Smooth muscle cell (in vitro differentiated cells): Measurements from ENCODE around the gene RTTN. TPM values are rescaled to one million over a fixed set of nuclear protein-coding genes. Genes with fewer than 3 reads are reported as not detected.

Source experiments
- DNase-seq: peaks from one replicate; lab custom pipeline; 2025; ENCODE audit not compliant: unreplicated experiment; lab: John Stamatoyannopoulos, UW
- H2AFZ ChIP-seq: fragments of 200-600 bp; sonication (generic); 2 replicates; pipeline ENCODE4 v1.6.0; 2016; ENCODE audit warnings: antibody characterized with exemption, low read depth, mild to moderate bottlenecking
- H3F3A ChIP-seq: fragments of 200-600 bp; sonication (generic); 2 replicates; pipeline ENCODE4 v1.6.0; 2017; ENCODE audit warnings: antibody characterized with exemption, low read depth
- H3K27ac ChIP-seq: fragments of 200-600 bp; sonication (generic); 2 replicates; pipeline ENCODE4 v1.5.1; 2016; ENCODE audit warnings: low read depth, mild to moderate bottlenecking
- H3K27me3 ChIP-seq: fragments of 200-600 bp; sonication (generic); 2 replicates; pipeline ENCODE4 v1.6.1; 2016; ENCODE audit warnings: low read depth, mild to moderate bottlenecking
- H3K36me3 ChIP-seq: fragments of 200-600 bp; sonication (generic); 2 replicates; pipeline ENCODE4 v1.5.1; 2016; ENCODE audit warnings: low read depth
- H3K4me1 ChIP-seq: fragments of 200-600 bp; sonication (generic); 2 replicates; pipeline ENCODE4 v1.5.1; 2016; ENCODE audit warnings: low read depth
- H3K4me2 ChIP-seq: fragments of 200-600 bp; sonication (generic); 2 replicates; pipeline ENCODE4 v1.6.0; 2016; ENCODE audit warnings: mild to moderate bottlenecking
- H3K4me3 ChIP-seq: fragments of 200-600 bp; sonication (generic); 2 replicates; pipeline ENCODE4 v1.5.1; 2016; ENCODE audit warnings: mild to moderate bottlenecking
- H3K79me2 ChIP-seq: fragments of 200-600 bp; sonication (generic); 2 replicates; pipeline ENCODE4 v1.6.0; 2016; ENCODE audit warnings: low read depth, mild to moderate bottlenecking
- H3K9ac ChIP-seq: fragments of 200-600 bp; sonication (generic); 2 replicates; pipeline ENCODE4 v1.6.0; 2016; ENCODE audit warnings: low read depth
- H3K9me3 ChIP-seq: fragments of 200-600 bp; sonication (generic); replicated peaks from 2 replicates; pipeline ENCODE4 v1.5.1; 2016; ENCODE audit warnings: low read depth
- H4K20me1 ChIP-seq: fragments of 200-600 bp; sonication (generic); 2 replicates; pipeline ENCODE4 v1.6.0; 2016; ENCODE audit warnings: low read depth
- WGBS: methylation state at CpG from one replicate; pipeline ENCODE4 v1.1.7; 2016; ENCODE audit warnings: low lambda C conversion rate; 5-methylcytosine and 5-hydroxymethylcytosine counted together
- polyA plus RNA-seq: library from polyadenylated mRNA; unstranded; fragments of >200 nt; fragmentation: Nextera tagmentation; extraction: Ambion mirVana; gene quantifications from 2 replicates; pipeline ENCODE4 v1.2.1, GENCODE V29; 2016
- total RNA-seq: library from RNA; depleted of rRNA; stranded (reverse); fragments of >200 nt; gene quantifications from 2 replicates; pipeline ENCODE4 v1.2.3, GENCODE V29; 2014
- TF ChIP-seq, protein P1 (sequence below): fragments of 200-600 bp; sonication (generic); IDR thresholded peaks from 2 replicates; pipeline ENCODE4 v1.5.1; 2017; ENCODE audit warnings: borderline replicate concordance, mild to moderate bottlenecking, antibody characterized with exemption; ENCODE audit not compliant: insufficient read depth, poor library complexity, severe bottlenecking

RTTN gene
- total and polyA plus RNA-seq, 2 experiments from 2014 or later, result 3.6 to 17.3 TPM

DNA sequence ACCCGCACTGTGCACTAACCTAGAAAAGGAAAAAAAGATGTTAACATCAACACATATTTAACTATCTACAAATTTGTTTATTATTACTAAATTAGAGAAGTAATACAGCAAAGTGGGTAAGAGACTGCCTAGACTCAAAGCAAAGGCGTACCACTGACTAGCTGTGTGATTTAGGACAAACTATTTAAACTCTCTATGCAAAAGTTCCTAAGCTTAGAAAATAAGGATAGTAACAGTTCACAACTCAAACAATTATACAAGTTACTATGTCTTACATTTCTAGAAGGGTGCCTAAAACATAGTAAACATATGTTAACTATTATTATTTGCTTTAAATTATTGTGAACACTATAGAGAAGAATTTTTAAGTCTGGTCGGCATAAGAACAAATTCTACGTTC is 119.4 kb downstream of the RTTN start:
- Histone ChIP-seq H3F3A (no peaks in the 10 kb centered on the region), H4K20me1 (no peaks in the 10 kb centered on the region), H3K36me3 (no peaks in the 10 kb centered on the region), H3K79me2 (no peaks in the 10 kb centered on the region), H3K4me1 (no peaks in the 10 kb centered on the region), H3K4me2 (no peak overlapping the region), H3K9ac (no peak overlapping the region), H2AFZ (no peak overlapping the region), H3K9me3 (no peaks in the 10 kb centered on the region), H3K27me3 (no peaks in the 10 kb centered on the region), H3K27ac (no peak overlapping the region), H3K4me3 (no peak overlapping the region)
- DNase-seq, result no peak
- TF ChIP-seq, protein P1, sequence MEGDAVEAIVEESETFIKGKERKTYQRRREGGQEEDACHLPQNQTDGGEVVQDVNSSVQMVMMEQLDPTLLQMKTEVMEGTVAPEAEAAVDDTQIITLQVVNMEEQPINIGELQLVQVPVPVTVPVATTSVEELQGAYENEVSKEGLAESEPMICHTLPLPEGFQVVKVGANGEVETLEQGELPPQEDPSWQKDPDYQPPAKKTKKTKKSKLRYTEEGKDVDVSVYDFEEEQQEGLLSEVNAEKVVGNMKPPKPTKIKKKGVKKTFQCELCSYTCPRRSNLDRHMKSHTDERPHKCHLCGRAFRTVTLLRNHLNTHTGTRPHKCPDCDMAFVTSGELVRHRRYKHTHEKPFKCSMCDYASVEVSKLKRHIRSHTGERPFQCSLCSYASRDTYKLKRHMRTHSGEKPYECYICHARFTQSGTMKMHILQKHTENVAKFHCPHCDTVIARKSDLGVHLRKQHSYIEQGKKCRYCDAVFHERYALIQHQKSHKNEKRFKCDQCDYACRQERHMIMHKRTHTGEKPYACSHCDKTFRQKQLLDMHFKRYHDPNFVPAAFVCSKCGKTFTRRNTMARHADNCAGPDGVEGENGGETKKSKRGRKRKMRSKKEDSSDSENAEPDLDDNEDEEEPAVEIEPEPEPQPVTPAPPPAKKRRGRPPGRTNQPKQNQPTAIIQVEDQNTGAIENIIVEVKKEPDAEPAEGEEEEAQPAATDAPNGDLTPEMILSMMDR, result no peak
- WGBS, result 90% methylated on average over 4 of the region's 4 CpGs

- H3K4me1 ChIP-seq, result no peaks in the 10 kb centered on the region
- H3F3A ChIP-seq, result no peaks in the 10 kb centered on the region
- no peak overlapping the region for H3K9ac ChIP-seq
- no peak overlapping the region for H3K4me2 ChIP-seq
- H3K36me3 ChIP-seq, result no peaks in the 10 kb centered on the region
- H4K20me1 ChIP-seq, result no peaks in the 10 kb centered on the region
- H3K4me3 ChIP-seq, result no peak overlapping the region
- H3K27me3 ChIP-seq, result no peaks in the 10 kb centered on the region
- TF ChIP-seq, protein P1, result no peak
- H3K27ac ChIP-seq, result no peak overlapping the region
- 91% methylated on average over 5 of the region's 5 CpGs for WGBS
- no peak overlapping the region for H2AFZ ChIP-seq
- H3K9me3 ChIP-seq, result no peaks in the 10 kb centered on the region
- H3K79me2 ChIP-seq, result no peaks in the 10 kb centered on the region
- no peak for DNase-seq
Measured at GRCh38 chr18:70085641-70086040, 119.8 kb downstream of the RTTN start.

DNA sequence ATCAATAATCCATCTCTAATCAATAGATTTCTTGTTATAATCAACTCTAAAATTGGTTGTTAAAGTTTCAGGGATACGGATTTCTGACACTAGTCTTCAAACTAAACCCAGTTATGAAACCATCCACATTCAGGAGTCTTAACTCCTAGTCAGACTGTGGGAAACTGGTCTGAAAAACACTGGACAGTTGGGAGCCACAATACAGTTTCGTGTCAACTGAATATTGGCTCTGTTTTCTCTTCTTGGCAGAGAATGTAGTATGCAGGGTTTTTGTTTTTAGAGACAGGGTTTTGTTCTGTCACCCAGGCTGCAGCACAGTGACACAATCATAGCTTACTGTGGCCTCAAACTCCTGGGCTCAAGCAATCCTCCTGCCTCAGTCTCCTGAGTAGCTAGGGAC is 123.1 kb downstream of the RTTN start:
- Histone ChIP-seq H3K4me1 (no peaks in the 10 kb centered on the region), H3K79me2 (no peaks in the 10 kb centered on the region), H3K9ac (no peak overlapping the region), H3K27me3 (no peaks in the 10 kb centered on the region), H4K20me1 (no peaks in the 10 kb centered on the region), H3K4me2 (no peak overlapping the region), H3K4me3 (no peak overlapping the region), H3K36me3 (no peaks in the 10 kb centered on the region), H2AFZ (no peak overlapping the region), H3K9me3 (no peaks in the 10 kb centered on the region), H3K27ac (no peak overlapping the region), H3F3A (no peaks in the 10 kb centered on the region)
- no peak for DNase-seq
- TF ChIP-seq, protein P1, result no peak
- WGBS, result 97% methylated on average over 2 of the region's 2 CpGs

GRCh38 chr18:70078106-70078505 is 127.4 kb downstream of the RTTN start:
- H3K27ac ChIP-seq, result no peak overlapping the region
- H3K9ac ChIP-seq, result no peak overlapping the region
- no peak for DNase-seq
- no peaks in the 10 kb centered on the region for H3K79me2 ChIP-seq
- H3K4me2 ChIP-seq, result no peak overlapping the region
- no peaks in the 10 kb centered on the region for H3K4me1 ChIP-seq
- no peaks in the 10 kb centered on the region for H3K27me3 ChIP-seq
- TF ChIP-seq, protein P1, result no peak
- no peaks in the 10 kb centered on the region for H3K36me3 ChIP-seq
- no peaks in the 10 kb centered on the region for H3K9me3 ChIP-seq
- H3F3A ChIP-seq, result no peaks in the 10 kb centered on the region
- no peak overlapping the region for H2AFZ ChIP-seq
- no peak overlapping the region for H3K4me3 ChIP-seq
- no peaks in the 10 kb centered on the region for H4K20me1 ChIP-seq
